ENCODE data around the gene PPP6R3. TPM values are rescaled to one million over a fixed set of nuclear protein-coding genes. Genes with fewer than 3 reads are reported as not detected.

Gene PPP6R3
- total and polyA plus RNA-seq, 2 donors (not counting 3 experiments of a cell fraction or from before 2014, with no cell fraction given), result 31.7 to 98.8 TPM

DNA sequence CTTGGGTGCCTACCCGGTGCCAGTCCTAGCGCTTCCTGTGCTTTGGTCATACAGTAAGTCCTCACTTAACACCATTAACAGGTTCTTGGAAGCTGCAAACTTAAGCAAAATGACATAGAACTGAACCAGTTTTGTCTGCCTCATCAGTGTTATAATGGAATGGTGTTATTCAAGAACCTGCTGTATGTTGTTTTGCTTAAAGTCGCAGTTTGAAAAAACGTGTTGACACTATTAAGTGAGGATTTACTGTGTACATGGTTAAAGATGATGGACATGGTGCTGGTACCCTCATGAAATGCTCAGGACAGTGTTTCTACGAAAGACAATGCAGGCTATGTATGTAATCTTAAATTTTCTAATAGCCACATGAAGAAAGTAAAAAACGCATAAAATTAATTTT, 41.3 kb downstream of the PPP6R3 start:
- no peaks in the 10 kb centered on the region for H3K9me1 ChIP-seq (replicated peaks; ENCODE audit: control insufficient read depth, extremely low read depth, insufficient read depth, low read length)
- peaks cover 18% of the 10 kb centered on the region for H3K4me1 ChIP-seq (ENCODE audit: control insufficient read depth, extremely low read depth, insufficient read depth, low read length)
- H3K4me3 ChIP-seq (replicated peaks in 1 of 3; ENCODE audit: insufficient read depth in 1 of 3, low read depth in 1 of 3, low read length in 3 of 3), result no peak overlapping the region
- no peaks in the 10 kb centered on the region for H3K27me3 ChIP-seq (ENCODE audit: control insufficient read depth in 2 of 2, insufficient read depth in 2 of 2, low read length in 2 of 2)
- FAIRE-seq (no peak), DNase-seq (ENCODE audit: low read depth, low spot score) (no peak)
- peaks cover 20% of the 10 kb centered on the region for H4K20me1 ChIP-seq (replicated peaks; ENCODE audit: control insufficient read depth, extremely low read depth, insufficient read depth, low read length)
- no peaks in the 10 kb centered on the region for H3K36me3 ChIP-seq (ENCODE audit: control insufficient read depth in 2 of 2, extremely low read depth in 1 of 2, insufficient read depth in 2 of 2, low read length in 2 of 2)
- no peak overlapping the region for H3K27ac ChIP-seq (ENCODE audit: insufficient read depth, low read depth, low read length)
- no peaks in the 10 kb centered on the region for H3K9me3 ChIP-seq (replicated peaks; ENCODE audit: control insufficient read depth, insufficient read depth, low read length)
- no TSS peak for BruUV-seq (replicated peaks)
- CTCF ChIA-PET, result no interaction called here
- no peak overlapping the region for H3K9ac ChIP-seq (replicated peaks; ENCODE audit: extremely low read depth, insufficient read depth, low read length)
- dilution Hi-C loops (cut with MboI; ENCODE audit: extremely low pct_ligation_motif_present, low sequenced_read_pairs) (no loop called here), intact Hi-C loops (cut with micrococcal nuclease) (loop anchor here (2.0 kb wide), 1 partner anchor 41 kb away; the partner anchor contains the start of gene PPP6R3)
- H3K79me2 ChIP-seq (ENCODE audit: control insufficient read depth, insufficient read depth, low read length), result peaks cover 93% of the 10 kb centered on the region
- POLR2A ChIA-PET, result no interaction called here
- no peak overlapping the region for H3K4me2 ChIP-seq (ENCODE audit: insufficient read depth, low read length)
- no peak overlapping the region for H2AFZ ChIP-seq (ENCODE audit: low read depth, low read length)
- no peak for TF ChIP-seq MYC (IDR thresholded peaks at IDR 0.05; ENCODE audit: low read depth, low read length)
- no peak for TF ChIP-seq FOS (IDR thresholded peaks at IDR 0.05; ENCODE audit: borderline replicate concordance, insufficient read depth, low read length)
- TF ChIP-seq POLR2AphosphoS5 (IDR thresholded peaks at IDR 0.05; ENCODE audit: insufficient read depth, low read depth, low read length), result no peak
- no peak for TF ChIP-seq EZH2 (IDR thresholded peaks at IDR 0.05; ENCODE audit: borderline replicate concordance, low read depth, low read length, severe bottlenecking)
- no peak for TF ChIP-seq JUN (IDR thresholded peaks at IDR 0.05; ENCODE audit: borderline replicate concordance, insufficient read depth, insufficient read length, low read depth)
- TF ChIP-seq, protein P1, sequence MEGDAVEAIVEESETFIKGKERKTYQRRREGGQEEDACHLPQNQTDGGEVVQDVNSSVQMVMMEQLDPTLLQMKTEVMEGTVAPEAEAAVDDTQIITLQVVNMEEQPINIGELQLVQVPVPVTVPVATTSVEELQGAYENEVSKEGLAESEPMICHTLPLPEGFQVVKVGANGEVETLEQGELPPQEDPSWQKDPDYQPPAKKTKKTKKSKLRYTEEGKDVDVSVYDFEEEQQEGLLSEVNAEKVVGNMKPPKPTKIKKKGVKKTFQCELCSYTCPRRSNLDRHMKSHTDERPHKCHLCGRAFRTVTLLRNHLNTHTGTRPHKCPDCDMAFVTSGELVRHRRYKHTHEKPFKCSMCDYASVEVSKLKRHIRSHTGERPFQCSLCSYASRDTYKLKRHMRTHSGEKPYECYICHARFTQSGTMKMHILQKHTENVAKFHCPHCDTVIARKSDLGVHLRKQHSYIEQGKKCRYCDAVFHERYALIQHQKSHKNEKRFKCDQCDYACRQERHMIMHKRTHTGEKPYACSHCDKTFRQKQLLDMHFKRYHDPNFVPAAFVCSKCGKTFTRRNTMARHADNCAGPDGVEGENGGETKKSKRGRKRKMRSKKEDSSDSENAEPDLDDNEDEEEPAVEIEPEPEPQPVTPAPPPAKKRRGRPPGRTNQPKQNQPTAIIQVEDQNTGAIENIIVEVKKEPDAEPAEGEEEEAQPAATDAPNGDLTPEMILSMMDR (IDR thresholded peaks at IDR 0.05; ENCODE audit: extremely low read depth in 1 of 2, insufficient read depth in 1 of 2, low read depth in 1 of 2, low read length in 2 of 2), result no peak
- TF ChIP-seq, protein P2, sequence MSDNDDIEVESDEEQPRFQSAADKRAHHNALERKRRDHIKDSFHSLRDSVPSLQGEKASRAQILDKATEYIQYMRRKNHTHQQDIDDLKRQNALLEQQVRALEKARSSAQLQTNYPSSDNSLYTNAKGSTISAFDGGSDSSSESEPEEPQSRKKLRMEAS (IDR thresholded peaks at IDR 0.05; ENCODE audit: insufficient read depth, insufficient read length), result no peak
- TF ChIP-seq GATA2 (IDR thresholded peaks at IDR 0.05; ENCODE audit: insufficient read depth, insufficient read length, low read depth, low read length), result no peak

Data from endothelial cell of umbilical vein (primary cell).